Fibroblast of lung (primary cell): ENCODE results near the gene CCDC59. TPM values are rescaled to one million over a fixed set of nuclear protein-coding genes. Genes with fewer than 3 reads are reported as not detected.

Source experiments
- DNase-seq, 2 donors: peaks; one replicate each; pipeline versions ENCODE4 v3.0.0 to v3.0.0-alpha.2; 2010; ENCODE audit warnings: low read depth in 2 of 2
- H2AFZ ChIP-seq: 2 replicates; pipeline ENCODE4 v1.5.1; 2012; ENCODE audit warnings: low read length, control low read depth, inconsistent platforms
- H3K27ac ChIP-seq: 2 replicates; pipeline ENCODE4 v1.5.1; 2011; ENCODE audit warnings: low read length, control low read depth; ENCODE audit not compliant: insufficient read depth
- H3K27me3 ChIP-seq: 2 replicates; pipeline ENCODE4 v1.5.1; 2011; ENCODE audit warnings: mild to moderate bottlenecking, low read length; ENCODE audit not compliant: control insufficient read depth, insufficient read depth
- H3K36me3 ChIP-seq: 2 replicates; pipeline ENCODE4 v1.5.1; 2011; ENCODE audit warnings: low read length; ENCODE audit not compliant: control insufficient read depth, insufficient read depth
- H3K4me1 ChIP-seq: 2 replicates; pipeline ENCODE4 v1.5.1; 2011; ENCODE audit warnings: low read length; ENCODE audit not compliant: control insufficient read depth, insufficient read depth; ENCODE audit errors: extremely low read depth
- H3K4me2 ChIP-seq: 2 replicates; pipeline ENCODE4 v1.5.1; 2011; ENCODE audit warnings: low read length, control low read depth; ENCODE audit not compliant: insufficient read depth; ENCODE audit errors: extremely low read depth
- H3K4me3 ChIP-seq, 4 experiments: fragments of 200-600 bp in 1 of 4; sonication (generic) in 1 of 4; replicated peaks in 1 of 4; 2 replicates each; pipeline ENCODE4 v1.5.1; 2011 to 2016; ENCODE audit warnings: low read length in 4 of 4, low read depth in 3 of 4, mild to moderate bottlenecking in 3 of 4, control low read depth in 2 of 4, inconsistent platforms in 1 of 4, mixed read lengths in 1 of 4; ENCODE audit not compliant: insufficient read depth in 1 of 4; ENCODE audit errors: control extremely low read depth in 1 of 4
- H3K79me2 ChIP-seq: 2 replicates; pipeline ENCODE4 v1.5.1; 2012; ENCODE audit warnings: mild to moderate bottlenecking, low read length, inconsistent platforms; ENCODE audit not compliant: control insufficient read depth, insufficient read depth
- H3K9ac ChIP-seq: 2 replicates; pipeline ENCODE4 v1.5.1; 2011; ENCODE audit warnings: mild to moderate bottlenecking, low read length, control low read depth; ENCODE audit not compliant: insufficient read depth
- H3K9me3 ChIP-seq: 2 replicates; pipeline ENCODE4 v1.5.1; 2012; ENCODE audit warnings: low read depth, low read length; ENCODE audit not compliant: control insufficient read depth, insufficient read depth
- H4K20me1 ChIP-seq: 2 replicates; pipeline ENCODE4 v1.5.1; 2011; ENCODE audit warnings: low read length; ENCODE audit not compliant: control insufficient read depth, insufficient read depth; ENCODE audit errors: extremely low read depth
- EZH2 ChIP-seq: IDR thresholded peaks from 2 replicates; pipeline ENCODE4 v1.5.1; 2012; ENCODE audit warnings: low read length, control low read depth, mild to moderate bottlenecking; ENCODE audit errors: missing control alignments
- polyA plus RNA-seq, 2 donors: library from polyadenylated mRNA; depleted of rRNA in 1 of 2; stranded (reverse) in 1 of 2; unstranded in 1 of 2; fragments of >200 nt; gene quantifications; 2 replicates each; pipeline ENCODE4 v1.2.1, GENCODE V29; 2011 to 2012; ENCODE audit warnings: missing spikeins in 1 of 2
- total RNA-seq: library from RNA; depleted of rRNA; stranded (reverse); fragments of >200 nt; gene quantifications from 2 replicates; pipeline ENCODE4 v1.2.1, GENCODE V29; 2014
- TF ChIP-seq, protein P1 (sequence below), 2 donors: IDR thresholded peaks in 1 of 2; conservative IDR thresholded peaks in 1 of 2; 1 replicate in 1 of 2; 2 replicates in 1 of 2; pipeline ENCODE4 v1.5.1; 2011 to 2012; ENCODE audit warnings: low read length in 2 of 2, control low read depth in 1 of 2, inconsistent platforms in 1 of 2, low read depth in 1 of 2, mild to moderate bottlenecking in 1 of 2

The CCDC59 gene
- total and polyA plus RNA-seq, 2 donors (not counting 1 experiment from before 2014, with no cell fraction given), result 46.9 to 57.8 TPM

DNA sequence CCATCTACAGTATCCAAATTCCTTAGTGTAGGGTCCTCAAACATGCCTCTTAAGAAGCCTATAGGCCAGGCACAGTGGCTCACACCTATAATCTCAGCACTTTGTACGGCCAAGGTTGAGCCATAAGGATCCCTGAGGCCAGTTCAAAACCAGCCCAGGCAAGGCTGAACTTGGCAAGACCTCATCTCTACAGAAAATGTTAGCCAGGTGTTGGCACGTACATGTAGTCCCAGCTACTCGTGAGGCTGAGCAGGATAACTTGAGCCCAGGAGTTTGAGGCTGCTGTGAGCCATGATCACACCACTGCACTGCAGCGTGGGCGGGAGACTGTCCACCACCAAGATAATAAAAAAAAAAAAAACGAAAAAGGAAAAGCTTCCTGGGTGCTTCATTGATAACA, 6.8 kb downstream of the CCDC59 start:
- Histone ChIP-seq H3K27me3 (no peaks in the 10 kb centered on the region), H3K4me2 (no peak overlapping the region), H4K20me1 (no peaks in the 10 kb centered on the region), H3K27ac (no peak overlapping the region), H3K9me3 (no peaks in the 10 kb centered on the region), H3K9ac (no peak overlapping the region), H3K4me3 (no peak overlapping the region), H3K4me1 (no peaks in the 10 kb centered on the region), H3K79me2 (peaks cover 5% of the 10 kb centered on the region), H3K36me3 (no peaks in the 10 kb centered on the region), H2AFZ (no peak overlapping the region)
- TF ChIP-seq EZH2, result no peak
- TF ChIP-seq, protein P1, sequence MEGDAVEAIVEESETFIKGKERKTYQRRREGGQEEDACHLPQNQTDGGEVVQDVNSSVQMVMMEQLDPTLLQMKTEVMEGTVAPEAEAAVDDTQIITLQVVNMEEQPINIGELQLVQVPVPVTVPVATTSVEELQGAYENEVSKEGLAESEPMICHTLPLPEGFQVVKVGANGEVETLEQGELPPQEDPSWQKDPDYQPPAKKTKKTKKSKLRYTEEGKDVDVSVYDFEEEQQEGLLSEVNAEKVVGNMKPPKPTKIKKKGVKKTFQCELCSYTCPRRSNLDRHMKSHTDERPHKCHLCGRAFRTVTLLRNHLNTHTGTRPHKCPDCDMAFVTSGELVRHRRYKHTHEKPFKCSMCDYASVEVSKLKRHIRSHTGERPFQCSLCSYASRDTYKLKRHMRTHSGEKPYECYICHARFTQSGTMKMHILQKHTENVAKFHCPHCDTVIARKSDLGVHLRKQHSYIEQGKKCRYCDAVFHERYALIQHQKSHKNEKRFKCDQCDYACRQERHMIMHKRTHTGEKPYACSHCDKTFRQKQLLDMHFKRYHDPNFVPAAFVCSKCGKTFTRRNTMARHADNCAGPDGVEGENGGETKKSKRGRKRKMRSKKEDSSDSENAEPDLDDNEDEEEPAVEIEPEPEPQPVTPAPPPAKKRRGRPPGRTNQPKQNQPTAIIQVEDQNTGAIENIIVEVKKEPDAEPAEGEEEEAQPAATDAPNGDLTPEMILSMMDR (conservative IDR thresholded peaks at IDR 0.05 in 1 of 2, IDR thresholded peaks at IDR 0.05 in 1 of 2; ENCODE audit: low read depth in 1 of 2, low read length in 2 of 2), result no peak
- DNase-seq, result no peak

DNA sequence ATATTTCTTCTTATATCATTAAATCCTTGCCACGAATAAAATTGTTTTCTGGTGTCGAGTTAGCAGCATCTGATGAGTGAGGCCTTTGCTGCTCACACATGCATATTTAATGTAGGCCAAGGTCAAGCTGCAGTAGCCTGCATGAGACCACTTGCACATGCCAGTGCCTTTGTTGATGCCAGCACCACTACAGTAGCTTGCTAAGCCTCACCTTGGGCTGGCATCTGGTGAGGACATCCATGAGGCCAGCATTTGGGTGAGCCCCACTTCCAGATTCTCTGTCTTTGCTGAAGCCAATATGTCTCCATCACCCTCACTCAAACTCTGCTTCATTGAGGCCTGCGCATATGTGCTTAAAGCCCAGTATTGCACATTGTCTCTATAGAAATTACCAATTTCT, 8.0 kb downstream of the CCDC59 start:
- DNase-seq, result no peak
- H3K27ac ChIP-seq, result no peak overlapping the region
- TF ChIP-seq, protein P1 (conservative IDR thresholded peaks at IDR 0.05 in 1 of 2, IDR thresholded peaks at IDR 0.05 in 1 of 2; ENCODE audit: low read depth in 1 of 2, low read length in 2 of 2), result no peak
- TF ChIP-seq EZH2, result no peak

DNA sequence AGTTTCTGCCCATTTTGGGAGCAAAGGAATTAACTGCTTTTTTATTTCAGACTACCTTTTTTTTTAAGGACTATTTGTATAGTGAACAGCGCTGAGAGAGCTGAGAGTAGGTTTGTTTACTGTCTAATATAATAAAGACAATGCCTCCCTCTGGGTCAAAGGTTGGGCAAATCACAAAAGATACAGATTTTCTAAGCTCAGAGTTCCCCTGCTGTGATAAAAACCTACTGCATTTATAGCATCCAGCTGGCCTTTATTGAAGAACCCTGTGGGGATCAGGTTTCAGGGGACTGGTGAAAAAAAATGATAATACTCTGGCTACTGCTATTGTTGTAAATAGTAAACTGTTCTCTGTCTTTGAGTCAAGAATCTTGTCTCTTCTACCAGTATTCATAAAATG, 28.7 kb downstream of the CCDC59 start:
- no peak for TF ChIP-seq EZH2
- TF ChIP-seq, protein P1 (conservative IDR thresholded peaks at IDR 0.05 in 1 of 2, IDR thresholded peaks at IDR 0.05 in 1 of 2; ENCODE audit: low read depth in 1 of 2, low read length in 2 of 2), result no peak
- DNase-seq, result no peak
- no peak overlapping the region for H3K4me3 ChIP-seq
- no peak overlapping the region for H2AFZ ChIP-seq
- H3K27me3 ChIP-seq, result no peaks in the 10 kb centered on the region
- no peak overlapping the region for H3K4me2 ChIP-seq
- H4K20me1 ChIP-seq, result no peaks in the 10 kb centered on the region
- H3K79me2 ChIP-seq, result no peaks in the 10 kb centered on the region
- H3K27ac ChIP-seq, result no peak overlapping the region
- no peak overlapping the region for H3K9ac ChIP-seq
- H3K9me3 ChIP-seq, result no peaks in the 10 kb centered on the region
- no peaks in the 10 kb centered on the region for H3K36me3 ChIP-seq
- no peaks in the 10 kb centered on the region for H3K4me1 ChIP-seq

More for the DNA sequence above, 8.0 kb downstream of the CCDC59 start:
- Histone ChIP-seq H3K27me3 (no peaks in the 10 kb centered on the region), H3K79me2 (no peaks in the 10 kb centered on the region), H3K4me3 (no peak overlapping the region), H3K4me2 (no peak overlapping the region), H3K4me1 (no peaks in the 10 kb centered on the region), H3K9me3 (no peaks in the 10 kb centered on the region), H2AFZ (no peak overlapping the region), H3K9ac (no peak overlapping the region), H4K20me1 (no peaks in the 10 kb centered on the region), H3K36me3 (no peaks in the 10 kb centered on the region)
